H1 (cell line): ENCODE measurements around the gene PSIP1. TPM values are rescaled to one million over a fixed set of nuclear protein-coding genes. Genes with fewer than 3 reads are reported as not detected.

Experiments used
- CTCF ChIA-PET: fragments of 300-600 bp; sonication (Branson Sonifier 250); formaldehyde crosslinking; loops from one replicate; lab custom pipeline; 2021; ENCODE audit not compliant: partially characterized antibody; lab: Charles Lee
- POLR2A ChIA-PET: fragments of 300-600 bp; sonication (Branson Sonifier 250); formaldehyde crosslinking; loops from one replicate; lab custom pipeline; 2021; ENCODE audit warnings: inconsistent platforms; ENCODE audit not compliant: partially characterized antibody; lab: Charles Lee
- DNase-seq, 2 experiments: peaks; one replicate each; pipeline versions ENCODE4 v3.0.0 to v3.0.0-alpha.2; 2010 to 2022; ENCODE audit warnings: low spot score in 2 of 2, low read depth in 1 of 2, mixed read lengths in 1 of 2
- FAIRE-seq: peaks from 2 replicates; lab custom pipeline; 2011; peaks lifted over from hg19 to GRCh38; lab: Jason Lieb, UNC
- H2AFZ ChIP-seq: 2 replicates; pipeline ENCODE4 v1.8.1; 2012; ENCODE audit warnings: low read length, inconsistent platforms
- H2AK5ac ChIP-seq: 2 replicates; pipeline ENCODE4 v1.6.1; 2013; ENCODE audit warnings: low read depth, low read length
- H2BK120ac ChIP-seq: replicated peaks from 2 replicates; pipeline ENCODE3; 2013; ENCODE audit warnings: low read depth, low read length, inconsistent platforms
- H2BK12ac ChIP-seq: 2 replicates; pipeline ENCODE4 v1.6.1; 2013; ENCODE audit warnings: low read depth, low read length
- H2BK15ac ChIP-seq: 2 replicates; pipeline ENCODE4 v1.6.1; 2013; ENCODE audit warnings: low read length
- H2BK20ac ChIP-seq: 2 replicates; pipeline ENCODE4 v1.6.1; 2013; ENCODE audit warnings: low read length
- H2BK5ac ChIP-seq: 2 replicates; pipeline ENCODE4 v1.6.1; 2013; ENCODE audit warnings: low read depth, low read length
- H3K14ac ChIP-seq: 2 replicates; pipeline ENCODE4 v1.6.1; 2013; ENCODE audit warnings: inconsistent platforms; ENCODE audit not compliant: insufficient read length
- H3K18ac ChIP-seq: 2 replicates; pipeline ENCODE4 v1.6.1; 2013; ENCODE audit warnings: low read length; ENCODE audit errors: extremely low read depth
- H3K23ac ChIP-seq: 2 replicates; pipeline ENCODE4 v1.6.1; 2013; ENCODE audit warnings: inconsistent platforms; ENCODE audit not compliant: insufficient read length
- H3K23me2 ChIP-seq: 2 replicates; pipeline ENCODE4 v1.6.1; 2013; ENCODE audit warnings: low read depth, low read length
- H3K27ac ChIP-seq: 2 replicates; pipeline ENCODE4 v1.6.1; 2011; ENCODE audit warnings: low read depth, low read length, inconsistent platforms
- H3K27me3 ChIP-seq, 4 experiments: replicated peaks in 1 of 4; 1 replicate in 1 of 4; 2 replicates in 3 of 4; pipeline versions ENCODE4 v1.6.1 to v1.8.1; 2011 to 2013; ENCODE audit warnings: low read length in 3 of 4, mild to moderate bottlenecking in 3 of 4, inconsistent platforms in 2 of 4, mixed read lengths in 2 of 4, moderate library complexity in 1 of 4; ENCODE audit not compliant: control insufficient read depth in 3 of 4, insufficient read depth in 3 of 4; ENCODE audit errors: extremely low read depth in 1 of 4
- H3K36me3 ChIP-seq, 4 experiments: 2 replicates each; pipeline versions ENCODE4 v1.6.1 to v1.8.1; 2011 to 2013; ENCODE audit warnings: mild to moderate bottlenecking in 4 of 4, low read length in 3 of 4, moderate library complexity in 2 of 4, control low read depth in 1 of 4, inconsistent platforms in 1 of 4; ENCODE audit not compliant: insufficient read depth in 4 of 4, control insufficient read depth in 2 of 4
- H3K4ac ChIP-seq: replicated peaks from 2 replicates; pipeline ENCODE3; 2013; ENCODE audit warnings: low read length, low read depth, mixed read lengths, inconsistent platforms; ENCODE audit not compliant: insufficient read length
- H3K4me1 ChIP-seq, 4 experiments: replicated peaks in 1 of 4; 1 replicate in 1 of 4; 2 replicates in 3 of 4; pipeline versions ENCODE4 v1.6.1 to v1.8.1; 2011 to 2013; ENCODE audit warnings: low read length in 3 of 4, inconsistent platforms in 2 of 4, mixed read lengths in 1 of 4; ENCODE audit not compliant: insufficient read depth in 4 of 4, control insufficient read depth in 3 of 4
- H3K4me2 ChIP-seq, 2 experiments: 2 replicates each; pipeline versions ENCODE4 v1.6.1 to v1.8.1; 2011 to 2013; ENCODE audit warnings: low read depth in 2 of 2, low read length in 2 of 2, control low read depth in 1 of 2, inconsistent platforms in 1 of 2, mild to moderate bottlenecking in 1 of 2; ENCODE audit not compliant: insufficient read depth in 1 of 2
- H3K4me3 ChIP-seq, 4 experiments: fragments of 200-600, 300-600 bp in 1 of 4; sonication (generic), shearing (Covaris generic), sonication (Bioruptor Twin) in 1 of 4; 2 replicates each; pipeline versions ENCODE4 v1.5.1 to v1.8.1; 2011 to 2016; ENCODE audit warnings: low read length in 4 of 4, low read depth in 3 of 4, control low read depth in 2 of 4, inconsistent platforms in 2 of 4, mild to moderate bottlenecking in 2 of 4, mixed read lengths in 1 of 4, moderate library complexity in 1 of 4; ENCODE audit not compliant: insufficient read depth in 2 of 4; ENCODE audit errors: extremely low read depth in 1 of 4
- H3K56ac ChIP-seq: replicated peaks from 2 replicates; pipeline ENCODE3; 2013; ENCODE audit warnings: low read depth, mild to moderate bottlenecking, mixed read lengths, low read length, inconsistent platforms; ENCODE audit not compliant: insufficient read length
- H3K79me1 ChIP-seq: 2 replicates; pipeline ENCODE4 v1.6.1; 2013; ENCODE audit warnings: low read depth, low read length, control low read depth
- H3K79me2 ChIP-seq, 2 experiments: 2 replicates each; pipeline versions ENCODE4 v1.6.1 to v1.8.1; 2012 to 2013; ENCODE audit warnings: low read length in 2 of 2, mild to moderate bottlenecking in 2 of 2, inconsistent platforms in 1 of 2; ENCODE audit not compliant: insufficient read depth in 2 of 2, control insufficient read depth in 1 of 2
- H3K9ac ChIP-seq, 4 experiments: replicated peaks in 1 of 4; 1 replicate in 1 of 4; 2 replicates in 3 of 4; pipeline versions ENCODE4 v1.6.1 to v1.8.1; 2011 to 2013; ENCODE audit warnings: low read depth in 3 of 4, low read length in 3 of 4, control low read depth in 2 of 4, mild to moderate bottlenecking in 2 of 4, moderate library complexity in 2 of 4, inconsistent platforms in 1 of 4; ENCODE audit errors: extremely low read depth in 1 of 4
- H3K9me3 ChIP-seq, 2 experiments: 2 replicates each; pipeline versions ENCODE4 v1.6.1 to v1.8.1; 2012 to 2013; ENCODE audit warnings: mild to moderate bottlenecking in 2 of 2, moderate library complexity in 2 of 2, control low read depth in 1 of 2, inconsistent platforms in 1 of 2, low read depth in 1 of 2, low read length in 1 of 2, mixed read lengths in 1 of 2; ENCODE audit not compliant: insufficient read depth in 2 of 2
- H4K20me1 ChIP-seq, 2 experiments: replicated peaks in 1 of 2; 2 replicates each; pipeline versions ENCODE3 to v1.8.1; 2011 to 2013; ENCODE audit warnings: inconsistent platforms in 2 of 2, low read length in 2 of 2, mild to moderate bottlenecking in 1 of 2; ENCODE audit not compliant: insufficient read depth in 2 of 2, control insufficient read depth in 1 of 2
- H4K5ac ChIP-seq: 2 replicates; pipeline ENCODE4 v1.6.1; 2013; ENCODE audit warnings: low read length, low read depth, mixed read lengths, inconsistent platforms; ENCODE audit not compliant: insufficient read length
- H4K8ac ChIP-seq: 2 replicates; pipeline ENCODE4 v1.8.0; 2013; ENCODE audit warnings: mild to moderate bottlenecking, moderate library complexity, low read length, inconsistent platforms; ENCODE audit not compliant: insufficient read depth; ENCODE audit errors: extremely low read depth
- H4K91ac ChIP-seq: replicated peaks from 2 replicates; pipeline ENCODE3; 2013; ENCODE audit warnings: low read length, mixed read lengths, inconsistent platforms; ENCODE audit not compliant: insufficient read length
- EGR1 ChIP-seq: IDR thresholded peaks from 2 replicates; pipeline ENCODE4 v1.6.1; 2011; ENCODE audit warnings: low read depth, low read length, borderline replicate concordance
- MAFK ChIP-seq: IDR thresholded peaks from 2 replicates; pipeline ENCODE4 v1.6.1; 2012; ENCODE audit warnings: low read depth, mild to moderate bottlenecking, improper control_type of control experiment, low read length
- WGBS, 2 experiments: shearing (Covaris generic) in 1 of 2; methylation state at CpG; one replicate each; pipeline versions ENCODE4 v1.1.6 to v1.1.7; 2013 to 2015; ENCODE audit warnings: low lambda C conversion rate in 2 of 2, mixed read lengths in 2 of 2, inconsistent platforms in 1 of 2, low coverage in 1 of 2, missing lambda C conversion rate in 1 of 2; ENCODE audit not compliant: insufficient replicate concordance in 2 of 2, insufficient coverage in 1 of 2, insufficient read length in 1 of 2; ENCODE audit errors: extremely low coverage in 1 of 2, missing lambda C conversion rate in 1 of 2; 5-methylcytosine and 5-hydroxymethylcytosine counted together
- polyA plus RNA-seq, 7 experiments: library from polyadenylated mRNA; depleted of rRNA in 3 of 7; stranded (reverse) in 5 of 7; unstranded in 2 of 7; fragments of >200 nt in 5 of 7; fragments of 200-250 nt in 2 of 7; gene quantifications; 1 replicate in 5 of 7; 2 replicates in 1 of 7; 4 replicates in 1 of 7; pipeline versions ENCODE4 v1.2.1 to v1.2.3, GENCODE V29; 2011 to 2013; ENCODE audit warnings: missing spikeins in 2 of 7, mixed read lengths in 2 of 7
- total RNA-seq: library from RNA; stranded (reverse); fragmentation: NEBNext Ultra II Directional; extraction: Animal tissue kit (Norgen Biotek cat#: 25700); gene quantifications from 2 replicates; pipeline ENCODE4 v1.2.1, GENCODE V29; 2021

Gene PSIP1
- total and polyA plus RNA-seq, 2 of the 8 experiments (the other 6 are each of a cell fraction or from before 2014, with no cell fraction given): 63.3 to 387 TPM

DNA sequence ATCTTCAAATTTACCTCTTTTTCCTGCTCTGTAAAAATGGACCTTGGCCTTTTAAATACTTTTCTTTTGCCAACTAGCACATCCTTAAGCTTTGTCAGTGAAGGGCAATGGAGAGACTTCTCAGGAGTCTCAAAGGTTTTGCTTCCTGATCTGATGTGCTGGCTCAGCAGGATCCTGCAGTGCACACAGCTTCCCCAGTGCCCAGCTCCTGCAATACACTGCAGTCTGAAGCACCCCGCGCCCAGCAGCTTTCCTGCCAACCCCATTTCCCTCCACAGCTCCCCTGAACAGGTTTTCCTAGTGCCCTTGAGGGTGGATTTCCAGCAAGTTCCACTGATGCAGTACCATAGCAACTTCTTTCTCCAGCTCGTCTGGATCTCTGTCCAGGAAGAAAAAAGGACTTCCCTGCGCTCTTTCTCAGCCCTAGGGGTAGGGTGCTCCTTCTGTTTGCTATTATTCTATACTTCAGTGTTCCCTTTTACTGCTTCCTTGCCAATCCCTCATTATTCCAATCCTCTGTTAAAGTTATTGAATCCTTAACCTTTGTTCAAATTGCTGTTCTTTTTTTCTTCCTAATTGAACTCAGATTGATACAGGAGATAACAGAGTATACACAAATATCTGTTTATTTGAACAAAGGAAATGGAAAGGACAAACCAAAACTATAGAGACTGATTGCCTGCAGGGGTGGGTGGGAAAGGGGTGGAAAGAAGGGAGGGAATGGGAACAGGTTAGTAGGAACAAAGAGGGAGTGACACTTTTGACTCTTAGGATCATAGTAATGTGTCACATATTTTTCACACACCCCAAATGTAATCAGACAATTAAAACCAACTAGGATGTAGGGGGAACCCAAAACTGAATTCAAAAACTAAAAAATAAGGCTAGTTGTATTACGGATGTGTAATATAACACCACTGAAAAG, 79.6 kb downstream of the PSIP1 start:
- H2AFZ ChIP-seq: no peak overlapping the region
- 0 out of 2 replicates have a peak, but pooled peaks cover 1% of the 10 kb centered on the region for H3K23me2 ChIP-seq

More for the DNA sequence above, 79.6 kb downstream of the PSIP1 start:
- DNase-seq (no peak), FAIRE-seq (no peak)
- Histone ChIP-seq H3K27me3 (no peaks in the 10 kb centered on the region), H3K79me1 (no peaks in the 10 kb centered on the region), H3K27ac (no peak overlapping the region), H3K18ac (no peak overlapping the region), H2BK15ac (no peak overlapping the region), H3K36me3 (peaks cover 0 to 29% (median 16%) of the 10 kb centered on the region in 4 experiments; a peak in 5 of 8 replicates), H2BK20ac (no peak overlapping the region), H3K23ac (no peak overlapping the region), H3K79me2 (peaks cover 0 to 49% of the 10 kb centered on the region in 2 experiments; a peak in 2 of 4 replicates), H4K5ac (no peak overlapping the region), H3K4me1 (no peaks in the 10 kb centered on the region), H2BK5ac (no peak overlapping the region), H4K91ac (no peak overlapping the region), H3K56ac (no peak overlapping the region), H3K9ac (no peak overlapping the region), H3K4me3 (no peak overlapping the region), H2BK120ac (no peak overlapping the region), H2BK12ac (no peak overlapping the region), H3K4ac (no peak overlapping the region), H3K14ac (no peak overlapping the region), H4K8ac (no peak overlapping the region), H3K4me2 (no peak overlapping the region), H3K9me3 (no peaks in the 10 kb centered on the region), H4K20me1 (peaks cover 0 to 1% of the 10 kb centered on the region in 2 experiments), H2AK5ac (no peak overlapping the region)
- TF ChIP-seq EGR1: no peak
- peak; percentile 59; the same call in 1 of the 2 replicates for TF ChIP-seq MAFK
- ChIA-PET CTCF (interaction anchor here (0.8 to 2.2 kb wide), 3 partner anchors 15 to 95 kb away, joined by 3 to 5 read pairs (median 3); no protein-coding TSS in a partner anchor), POLR2A (no interaction called here)
- WGBS, 2 experiments: 66% methylated on average over 5 of the region's 5 CpGs; no CpG with 5 or more reads in 1 of the 2 experiments
